Measurements from ENCODE around the gene CD8B. TPM values are rescaled to one million over a fixed set of nuclear protein-coding genes. Genes with fewer than 3 reads are reported as not detected.

Gene CD8B
- total RNA-seq, 4 donors from 2014 or later = 5.1 TPM; not detected in 3

DNA sequence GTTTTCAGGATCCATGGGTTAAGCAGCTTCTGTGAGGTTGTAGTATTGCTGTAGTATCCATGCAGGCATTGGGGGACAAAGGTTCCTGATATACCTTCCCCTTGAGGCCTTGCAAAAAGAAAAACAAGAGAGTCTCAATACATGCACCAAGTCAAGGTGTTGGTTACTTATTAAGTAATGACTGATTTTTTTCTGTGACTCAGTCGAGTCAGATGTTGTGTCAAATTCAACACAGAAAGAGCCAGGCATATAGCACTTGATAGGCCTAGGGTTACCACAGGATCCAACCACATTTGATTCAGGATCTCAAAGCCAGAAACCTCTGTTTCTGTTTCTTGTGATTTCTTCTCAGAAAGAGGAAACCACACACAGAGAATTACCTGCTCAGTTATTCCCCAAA lies 46.1 kb downstream of the CD8B start:
- no peak overlapping the region for H3K27ac ChIP-seq
- H3K27me3 ChIP-seq = peaks cover 32% of the 10 kb centered on the region

DNA sequence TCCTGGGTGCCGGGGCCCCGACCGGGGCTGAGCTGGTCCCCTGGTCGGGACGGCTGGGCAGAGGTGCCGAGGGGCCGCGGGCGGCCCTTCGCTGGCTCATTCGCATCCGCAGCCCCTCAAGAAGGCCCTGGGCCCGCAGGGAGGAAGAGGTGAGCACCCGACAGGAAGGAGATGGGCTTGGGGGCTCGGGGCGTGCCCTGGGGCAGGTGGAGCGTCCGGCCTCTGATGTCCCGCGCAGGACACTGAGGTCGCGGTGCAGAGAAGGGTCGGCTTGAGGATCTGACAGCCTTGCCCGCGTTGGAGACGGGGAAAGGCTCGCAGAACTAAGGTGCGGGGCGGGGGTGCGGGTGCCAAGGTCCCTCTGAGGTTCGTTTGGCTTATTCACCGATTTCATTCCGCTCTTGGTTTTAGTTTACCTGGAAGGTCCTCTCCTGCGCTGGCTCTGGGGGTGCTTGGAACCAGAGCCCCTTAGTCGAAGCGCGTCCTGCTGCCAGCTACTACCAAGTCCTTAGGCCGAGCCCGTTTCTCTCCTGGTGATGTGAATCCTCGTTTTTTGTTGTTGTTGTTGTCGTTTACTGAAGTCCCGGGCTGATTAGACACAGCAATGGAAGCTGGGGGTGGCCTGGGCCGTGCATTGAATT lies 52.1 kb downstream of the CD8B start:
- no peaks in the 10 kb centered on the region for H3K36me3 ChIP-seq
- in situ Hi-C loops (cut with MboI; ENCODE audit: low pct_ligation_motif_present in 1 of 4, low pct_unique_long_range_greater_than_20kb in 1 of 4, low sequenced_read_pairs in 3 of 4) (no loop called here), intact Hi-C loops (cut with DNase I; ENCODE audit: low total_unique reads) (no loop called here)
- H3K27me3 ChIP-seq = peaks cover 69% of the 10 kb centered on the region
- WGBS, 2 donors (ENCODE audit: low coverage in 1 of 2) = 26 to 40% methylated on average over 3 to 43 of the region's 43 CpGs
- H3K4me3 ChIP-seq = peak overlapping the region in 1 of 4 donors; percentile 15
- peaks cover 6 to 23% (median 21%) of the 10 kb centered on the region in 4 donors for H3K4me1 ChIP-seq
- no peak overlapping the region for H3K27ac ChIP-seq
- no peak for DNase-seq
- TF ChIP-seq POLR2A (IDR thresholded peaks at IDR 0.05) = no peak
- TF ChIP-seq EP300 (IDR thresholded peaks at IDR 0.05; ENCODE audit: low read depth) = no peak
- no peak for TF ChIP-seq POLR2AphosphoS5 (IDR thresholded peaks at IDR 0.05)
- TF ChIP-seq, protein P1, sequence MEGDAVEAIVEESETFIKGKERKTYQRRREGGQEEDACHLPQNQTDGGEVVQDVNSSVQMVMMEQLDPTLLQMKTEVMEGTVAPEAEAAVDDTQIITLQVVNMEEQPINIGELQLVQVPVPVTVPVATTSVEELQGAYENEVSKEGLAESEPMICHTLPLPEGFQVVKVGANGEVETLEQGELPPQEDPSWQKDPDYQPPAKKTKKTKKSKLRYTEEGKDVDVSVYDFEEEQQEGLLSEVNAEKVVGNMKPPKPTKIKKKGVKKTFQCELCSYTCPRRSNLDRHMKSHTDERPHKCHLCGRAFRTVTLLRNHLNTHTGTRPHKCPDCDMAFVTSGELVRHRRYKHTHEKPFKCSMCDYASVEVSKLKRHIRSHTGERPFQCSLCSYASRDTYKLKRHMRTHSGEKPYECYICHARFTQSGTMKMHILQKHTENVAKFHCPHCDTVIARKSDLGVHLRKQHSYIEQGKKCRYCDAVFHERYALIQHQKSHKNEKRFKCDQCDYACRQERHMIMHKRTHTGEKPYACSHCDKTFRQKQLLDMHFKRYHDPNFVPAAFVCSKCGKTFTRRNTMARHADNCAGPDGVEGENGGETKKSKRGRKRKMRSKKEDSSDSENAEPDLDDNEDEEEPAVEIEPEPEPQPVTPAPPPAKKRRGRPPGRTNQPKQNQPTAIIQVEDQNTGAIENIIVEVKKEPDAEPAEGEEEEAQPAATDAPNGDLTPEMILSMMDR (IDR thresholded peaks at IDR 0.05) = no peak
- no peaks in the 10 kb centered on the region for H3K9me3 ChIP-seq

More for the DNA sequence above, 46.1 kb downstream of the CD8B start:
- Histone ChIP-seq H3K9me3 (no peaks in the 10 kb centered on the region), H3K36me3 (no peaks in the 10 kb centered on the region), H3K4me3 (no peak overlapping the region), H3K4me1 (peaks cover 0 to 13% (median 5%) of the 10 kb centered on the region in 4 donors)
- intact Hi-C loops (cut with DNase I; ENCODE audit: low total_unique reads) = no loop called here
- DNase-seq = no peak
- TF ChIP-seq EP300 (IDR thresholded peaks at IDR 0.05; ENCODE audit: low read depth) (no peak), POLR2A (IDR thresholded peaks at IDR 0.05) (no peak)
- TF ChIP-seq, protein P1 (IDR thresholded peaks at IDR 0.05) = no peak
- WGBS, 2 donors (ENCODE audit: low coverage in 1 of 2) = 66 to 80% methylated on average over 1 of the region's 1 CpG
- in situ Hi-C loops (cut with MboI; ENCODE audit: low pct_ligation_motif_present in 1 of 4, low pct_unique_long_range_greater_than_20kb in 1 of 4, low sequenced_read_pairs in 3 of 4) = no loop called here

DNA sequence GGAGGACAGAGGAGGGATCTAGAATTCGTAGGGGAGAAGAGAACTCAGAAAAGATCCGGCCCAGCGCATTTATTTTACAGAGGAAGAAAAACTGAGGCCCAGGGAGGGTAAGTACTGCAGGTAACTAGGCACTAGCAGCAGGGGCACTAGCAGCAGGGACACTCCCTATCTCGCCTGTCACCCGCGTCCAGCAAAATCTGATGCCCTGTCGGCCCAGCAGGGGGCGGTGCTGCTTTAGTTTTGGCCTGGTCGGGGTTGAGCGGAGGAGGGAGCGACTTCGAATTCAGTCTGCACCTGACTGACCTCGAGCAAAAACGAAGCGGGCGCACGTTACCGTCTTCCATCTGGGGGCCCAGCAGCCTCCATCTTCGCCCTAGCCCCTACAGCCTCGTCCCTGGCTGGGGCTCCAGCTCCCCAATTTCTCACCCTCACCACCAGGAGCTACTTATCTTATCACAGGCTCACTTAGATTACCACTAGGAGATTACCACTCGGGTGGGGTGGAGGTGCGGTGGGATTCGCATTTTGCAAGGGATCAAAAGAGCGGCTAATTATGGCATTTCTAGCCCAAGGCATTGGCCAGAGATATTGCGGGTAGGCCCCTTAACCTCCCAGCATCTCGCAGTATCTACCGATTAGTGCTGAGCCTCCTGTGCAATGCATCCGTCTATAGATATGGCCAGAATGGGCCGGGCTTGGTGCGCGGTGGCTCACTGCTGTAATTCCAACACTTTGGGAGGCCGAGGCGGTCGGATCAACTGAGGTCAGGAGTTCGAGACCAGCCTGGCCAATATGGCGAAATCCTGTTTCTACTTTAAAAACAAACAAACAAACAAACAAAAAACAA lies 53.1 kb downstream of the CD8B start:
- peak overlapping the region; percentile 13 to 56 (median 33) for H3K4me3 ChIP-seq

More for the DNA sequence above, 53.1 kb downstream of the CD8B start:
- WGBS, 2 donors (ENCODE audit: low coverage in 1 of 2) = 18 to 20% methylated on average over 14 to 36 of the region's 36 CpGs
- Histone ChIP-seq H3K27me3 (peaks cover 67% of the 10 kb centered on the region), H3K27ac (peak overlapping the region in 3 of 4 donors; percentile 5 to 27 (median 26)), H3K4me1 (peaks cover 6 to 23% (median 21%) of the 10 kb centered on the region in 4 donors), H3K9me3 (no peaks in the 10 kb centered on the region), H3K36me3 (no peaks in the 10 kb centered on the region)
- in situ Hi-C loops (cut with MboI; ENCODE audit: low pct_ligation_motif_present in 1 of 4, low pct_unique_long_range_greater_than_20kb in 1 of 4, low sequenced_read_pairs in 3 of 4) = no loop called here
- DNase-seq = peak; percentile 93
- intact Hi-C loops (cut with DNase I; ENCODE audit: low total_unique reads) = loop anchor here (1.0 kb wide), 1 partner anchor 25 kb away; no protein-coding TSS in a partner anchor
- no peak for TF ChIP-seq EP300 (IDR thresholded peaks at IDR 0.05; ENCODE audit: low read depth)
- TF ChIP-seq, protein P1 (IDR thresholded peaks at IDR 0.05) = peak; percentile 87 to 96 (median 89)

Data from transverse colon (tissue), 4 donors.